GM13977 (cell line): ENCODE measurements around the gene TMEFF2.
"Not testable (repeated sequence)": the region's sequence is repeated elsewhere in the genome, so short reads cannot be mapped to it uniquely, and the experiment has no call there.

Source experiments
- DNase-seq: peaks from one replicate; pipeline ENCODE4 v3.0.0; 2012; ENCODE audit warnings: low spot score
- in situ Hi-C: fragments of 300-500 bp; cut with MboI; formaldehyde crosslinking; loops from one replicate; pipeline ENCODE4 v1.12.0; 2022; ENCODE audit warnings: low sequenced_read_pairs, low pct_unique_long_range_greater_than_20kb, mixed read lengths, inconsistent platforms; ENCODE audit not compliant: unreplicated experiment
- TF ChIP-seq, protein P1 (sequence below): IDR thresholded peaks from 2 replicates; pipeline ENCODE4 v1.5.1; 2012; ENCODE audit warnings: mild to moderate bottlenecking, control low read depth; ENCODE audit not compliant: insufficient read depth; ENCODE audit errors: extremely low read depth, missing control alignments

The TMEFF2 gene

DNA sequence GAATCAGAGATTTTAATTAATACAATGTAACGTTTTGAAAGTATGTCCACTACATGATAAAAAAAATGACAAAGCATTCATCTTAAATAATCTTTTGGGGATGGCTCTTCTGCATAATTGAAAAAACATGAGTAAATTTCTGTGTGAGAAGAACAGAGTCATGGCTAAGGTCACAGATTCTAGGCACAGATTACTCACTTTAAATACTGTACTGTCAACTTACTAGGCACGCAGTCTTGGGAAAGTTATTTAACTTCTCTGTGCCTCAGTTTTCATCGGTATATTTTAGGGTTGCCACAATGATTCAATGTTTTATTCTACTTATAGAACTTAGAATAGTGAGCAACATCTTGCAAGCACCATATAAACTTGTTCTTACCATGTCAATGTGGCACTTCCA lies 49.2 kb downstream of the TMEFF2 start:
- TF ChIP-seq, protein P1, sequence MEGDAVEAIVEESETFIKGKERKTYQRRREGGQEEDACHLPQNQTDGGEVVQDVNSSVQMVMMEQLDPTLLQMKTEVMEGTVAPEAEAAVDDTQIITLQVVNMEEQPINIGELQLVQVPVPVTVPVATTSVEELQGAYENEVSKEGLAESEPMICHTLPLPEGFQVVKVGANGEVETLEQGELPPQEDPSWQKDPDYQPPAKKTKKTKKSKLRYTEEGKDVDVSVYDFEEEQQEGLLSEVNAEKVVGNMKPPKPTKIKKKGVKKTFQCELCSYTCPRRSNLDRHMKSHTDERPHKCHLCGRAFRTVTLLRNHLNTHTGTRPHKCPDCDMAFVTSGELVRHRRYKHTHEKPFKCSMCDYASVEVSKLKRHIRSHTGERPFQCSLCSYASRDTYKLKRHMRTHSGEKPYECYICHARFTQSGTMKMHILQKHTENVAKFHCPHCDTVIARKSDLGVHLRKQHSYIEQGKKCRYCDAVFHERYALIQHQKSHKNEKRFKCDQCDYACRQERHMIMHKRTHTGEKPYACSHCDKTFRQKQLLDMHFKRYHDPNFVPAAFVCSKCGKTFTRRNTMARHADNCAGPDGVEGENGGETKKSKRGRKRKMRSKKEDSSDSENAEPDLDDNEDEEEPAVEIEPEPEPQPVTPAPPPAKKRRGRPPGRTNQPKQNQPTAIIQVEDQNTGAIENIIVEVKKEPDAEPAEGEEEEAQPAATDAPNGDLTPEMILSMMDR = no peak
- no peak for DNase-seq
- in situ Hi-C loops = no loop called here

DNA sequence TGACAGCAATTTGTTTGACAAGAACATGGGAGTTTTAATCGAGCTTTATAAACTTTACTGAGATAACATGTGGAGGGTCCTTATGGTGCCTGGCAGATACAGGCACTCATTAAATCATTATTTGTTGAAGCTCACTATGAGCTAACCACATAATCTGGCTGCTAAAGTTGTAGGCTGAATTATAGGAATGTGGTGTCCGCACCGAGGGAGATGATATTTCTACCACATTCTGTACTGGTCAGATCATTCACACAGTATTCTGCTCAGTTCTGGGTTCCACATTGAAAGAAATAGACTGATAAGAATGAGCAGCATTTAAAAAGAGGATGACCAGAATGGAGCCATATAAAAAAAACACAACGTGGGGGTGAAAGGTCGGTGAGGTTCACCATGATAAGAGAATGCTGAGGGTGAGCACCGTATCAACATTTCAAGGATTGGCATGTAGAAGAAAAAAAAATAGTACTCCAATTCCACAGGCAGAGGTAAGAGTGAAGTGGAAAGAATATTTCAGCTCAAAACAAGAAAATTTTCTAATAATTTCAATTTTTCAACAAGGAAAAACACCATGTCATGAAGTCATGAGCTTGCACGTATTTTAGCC lies 54.4 kb downstream of the TMEFF2 start:
- in situ Hi-C loops = no loop called here
- no peak for DNase-seq
- TF ChIP-seq, protein P1 = no peak

DNA sequence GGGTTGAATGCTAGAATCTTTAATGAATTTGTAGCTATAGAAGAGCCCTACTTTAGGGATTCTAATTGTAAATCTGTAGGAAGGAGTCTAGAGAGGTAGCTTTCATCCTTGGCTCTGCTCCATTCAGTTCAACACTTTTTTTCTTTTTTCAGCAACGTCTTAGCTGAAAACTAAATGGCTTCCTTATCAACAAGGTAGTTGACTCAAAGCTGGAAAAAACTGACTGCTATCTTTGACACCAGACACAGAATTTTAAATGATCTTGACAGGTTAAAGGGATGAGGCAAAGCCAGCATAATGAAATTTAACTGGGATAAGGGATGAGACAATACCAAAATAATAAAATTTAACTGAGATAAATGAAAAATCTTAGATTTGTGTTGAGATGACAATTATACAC lies 54.9 kb downstream of the TMEFF2 start:
- TF ChIP-seq, protein P1 = no peak
- in situ Hi-C loops = no loop called here

GRCh38 chr2:192137451-192137850 lies 57.3 kb downstream of the TMEFF2 start:
- TF ChIP-seq, protein P1 = no peak
- no peak for DNase-seq
- in situ Hi-C loops = no loop called here

More for the DNA sequence above, 54.9 kb downstream of the TMEFF2 start:
- DNase-seq = no peak

DNA sequence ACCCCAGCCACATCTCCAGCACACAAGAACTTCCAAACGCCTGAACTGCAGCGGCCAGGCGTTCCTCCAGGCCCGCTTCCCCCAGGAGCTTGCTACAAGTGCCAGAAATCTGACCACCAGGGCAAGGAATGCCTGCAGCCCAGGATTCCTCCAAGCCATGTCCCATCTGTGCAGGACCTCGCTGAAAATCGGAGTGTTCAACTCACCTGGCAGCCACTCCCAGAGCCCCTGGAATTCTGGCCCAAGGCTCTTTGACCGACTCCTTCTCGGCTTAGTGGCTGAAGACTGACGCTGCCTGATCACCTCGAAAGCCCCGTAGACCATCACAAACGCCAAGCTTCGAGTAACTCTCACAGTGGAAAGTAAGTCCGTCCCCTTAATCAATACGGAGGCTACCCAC lies 62.1 kb downstream of the TMEFF2 start:
- in situ Hi-C loops, DNase-seq: not testable (repeated sequence)

- in situ Hi-C loops, DNase-seq: not testable (repeated sequence)
Observed at GRCh38 chr2:192130312-192130711, 64.4 kb downstream of the TMEFF2 start.

DNA sequence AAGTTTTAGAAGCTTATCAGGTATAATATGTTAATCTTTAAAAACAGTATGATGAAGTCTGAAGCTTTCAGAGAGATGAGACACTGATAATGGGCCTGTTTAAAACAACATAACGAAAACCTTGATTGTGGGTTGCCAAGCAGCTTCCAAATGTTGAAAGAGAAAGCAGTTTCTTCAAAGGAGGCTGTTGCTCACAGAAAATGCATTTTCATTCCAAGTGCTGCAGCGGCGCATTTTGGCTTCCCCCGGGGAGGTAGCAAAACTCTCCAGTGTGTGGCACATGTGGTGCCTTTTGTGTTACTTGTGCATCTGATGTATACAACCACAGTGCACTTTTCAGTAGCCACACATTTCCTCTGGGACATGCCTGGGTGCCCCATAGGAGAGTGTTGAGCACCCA lies 66.1 kb downstream of the TMEFF2 start:
- no peak for DNase-seq
- in situ Hi-C loops = no loop called here
- TF ChIP-seq, protein P1 = no peak

GRCh38 chr2:192127434-192127833 lies 67.3 kb downstream of the TMEFF2 start:
- TF ChIP-seq, protein P1 = no peak
- in situ Hi-C loops = no loop called here
- DNase-seq = no peak
